Stimulated activated naive CD8-positive, alpha-beta T cell treated with anti-CD3 and anti-CD28 coated beads, Interleukin-15, amount 100 ng/mL, for 72 hours (primary cell): ENCODE measurements around the gene STAG2.
"Not testable (repeated sequence)": the region's sequence is repeated elsewhere in the genome, so short reads cannot be mapped to it uniquely, and the experiment has no call there.

Source experiments
- ATAC-seq: fragments of 150-1000 bp; cut with Tn5 transposase; 2 replicates; pipeline ENCODE4 v1.10.0; 2021; ENCODE audit warnings: mild to moderate bottlenecking, moderate library complexity
- DNase-seq, 2 donors: peaks; one replicate each; pipeline ENCODE4 v3.0.0; 2021 to 2022
- H3K27ac Mint-ChIP-seq, 2 donors: one replicate each; pipeline ENCODE4 v1.8.0; 2022; ENCODE audit warnings: mild to moderate bottlenecking in 2 of 2, mixed read lengths in 2 of 2, moderate library complexity in 2 of 2
- H3K27me3 Mint-ChIP-seq: one replicate; pipeline ENCODE4 v1.8.0; 2022; ENCODE audit warnings: mixed read lengths
- H3K4me1 Mint-ChIP-seq: one replicate; pipeline ENCODE4 v1.8.0; 2022; ENCODE audit warnings: mild to moderate bottlenecking, mixed read lengths
- H3K4me3 Mint-ChIP-seq, 2 donors: one replicate each; pipeline ENCODE4 v1.8.0; 2022; ENCODE audit warnings: mild to moderate bottlenecking in 2 of 2, mixed read lengths in 2 of 2, moderate library complexity in 1 of 2
- H3K9me3 Mint-ChIP-seq, 2 donors: one replicate each; pipeline ENCODE4 v1.8.0; 2022; ENCODE audit warnings: mixed read lengths in 2 of 2

STAG2 gene

GRCh38 chrX:123961268-123962005, at the start of gene STAG2:
Gene STAG2 (plus strand): TSS chrX:123961706. CDS start chrX:124022628, 60,922 bp downstream.
- ATAC-seq = peak; percentile 33
- DNase-seq = peak; percentile 62 to 67
- Mint-ChIP-seq H3K9me3 (no peaks in the 10 kb centered on the region), H3K4me3 (peak within 1 kb of the TSS; percentile 90 to 93), H3K27me3 (no peaks in the 10 kb centered on the region), H3K27ac (peak within 1 kb of the TSS; percentile 99 to 100), H3K4me1 (peaks cover 21% of the 10 kb centered on the region)

DNA sequence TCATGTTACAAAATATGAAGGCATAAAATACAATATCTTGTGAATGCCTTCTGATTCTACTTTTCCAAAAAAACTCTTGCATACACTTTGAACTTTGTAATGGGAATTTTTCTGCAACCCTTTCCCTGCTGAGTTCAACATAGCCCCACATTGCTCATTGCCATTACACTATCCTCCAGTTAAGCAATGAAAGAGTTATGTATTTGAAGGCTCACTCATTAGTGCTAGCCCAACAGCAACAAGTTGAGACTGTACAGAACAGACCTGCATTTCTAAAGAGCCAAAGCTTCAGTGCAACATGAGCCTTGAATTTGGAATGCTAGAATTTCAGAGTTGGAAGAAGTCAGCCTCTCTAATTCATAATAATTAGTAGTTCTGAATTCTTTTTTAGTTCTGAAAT, 44.4 kb upstream of the STAG2 start:
- no peaks in the 10 kb centered on the region for H3K4me1 Mint-ChIP-seq
- ATAC-seq (no peak), DNase-seq (no peak)
- H3K27me3 Mint-ChIP-seq = no peaks in the 10 kb centered on the region
- H3K4me3 Mint-ChIP-seq = no peak overlapping the region
- no peaks in the 10 kb centered on the region for H3K9me3 Mint-ChIP-seq
- H3K27ac Mint-ChIP-seq = no peak overlapping the region

- DNase-seq = no peak
- no peaks in the 10 kb centered on the region for H3K4me1 Mint-ChIP-seq
- no peaks in the 10 kb centered on the region for H3K27me3 Mint-ChIP-seq
- ATAC-seq = no peak
- H3K27ac Mint-ChIP-seq = no peak overlapping the region
- no peak overlapping the region for H3K4me3 Mint-ChIP-seq
- no peaks in the 10 kb centered on the region for H3K9me3 Mint-ChIP-seq
Measured at GRCh38 chrX:123918106-123918721, 43.3 kb upstream of the STAG2 start.

DNA sequence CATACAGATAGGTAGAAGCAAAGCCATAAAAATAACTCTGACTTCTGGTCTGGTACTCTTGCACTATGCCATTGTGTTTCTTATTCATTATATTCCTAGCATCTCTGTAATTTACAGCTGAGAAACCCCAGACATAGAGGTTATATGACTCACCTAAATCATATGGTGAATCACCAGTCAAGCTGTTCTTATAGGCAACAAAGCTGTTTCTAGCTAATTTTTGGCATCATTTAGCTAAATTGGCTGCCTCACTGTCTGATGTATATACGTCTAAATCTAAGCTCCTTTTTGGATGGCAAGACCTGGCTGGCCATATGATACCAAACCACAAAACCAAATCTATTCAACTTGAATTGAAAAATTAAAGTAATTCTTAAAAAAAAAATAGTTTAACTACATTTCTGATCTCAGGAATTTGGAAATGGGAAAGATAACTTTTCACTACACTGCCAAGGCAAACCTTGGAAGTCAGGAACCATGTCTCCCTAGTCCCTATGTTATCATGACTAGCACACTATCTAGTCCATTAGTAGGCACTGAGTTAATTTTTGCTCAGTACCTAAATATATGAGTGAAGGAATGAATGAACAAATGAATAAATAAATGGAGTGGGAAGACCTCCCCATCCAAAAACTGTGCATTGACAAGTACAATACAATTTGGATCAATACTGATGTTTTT, 41.3 kb upstream of the STAG2 start:
- Mint-ChIP-seq H3K9me3 (no peaks in the 10 kb centered on the region), H3K27me3 (no peaks in the 10 kb centered on the region)
- peak; percentile 75 for ATAC-seq

GRCh38 chrX:123923211-123923610, 38.3 kb upstream of the STAG2 start:
- DNase-seq (no peak), ATAC-seq (no peak)
- H3K4me1 Mint-ChIP-seq = no peaks in the 10 kb centered on the region
- no peaks in the 10 kb centered on the region for H3K9me3 Mint-ChIP-seq
- H3K27me3 Mint-ChIP-seq = no peaks in the 10 kb centered on the region
- H3K4me3 Mint-ChIP-seq = no peak overlapping the region
- H3K27ac Mint-ChIP-seq = no peak overlapping the region

More for the DNA sequence above, 41.3 kb upstream of the STAG2 start:
- H3K27ac Mint-ChIP-seq = no peak overlapping the region
- H3K4me3 Mint-ChIP-seq = no peak overlapping the region
- no peaks in the 10 kb centered on the region for H3K4me1 Mint-ChIP-seq
- DNase-seq = no peak

GRCh38 chrX:123924186-123924585, 37.3 kb upstream of the STAG2 start:
- no peak for ATAC-seq

GRCh38 chrX:123927845-123928244, 33.7 kb upstream of the STAG2 start:
- ATAC-seq = no peak
- Mint-ChIP-seq H3K4me3 (no peak overlapping the region), H3K4me1 (no peaks in the 10 kb centered on the region), H3K9me3 (no peaks in the 10 kb centered on the region), H3K27me3 (no peaks in the 10 kb centered on the region), H3K27ac (no peak overlapping the region)
- DNase-seq = no peak

More at GRCh38 chrX:123924186-123924585, 37.3 kb upstream of the STAG2 start:
- Mint-ChIP-seq H3K4me3 (no peak overlapping the region), H3K27me3 (no peaks in the 10 kb centered on the region), H3K9me3 (no peaks in the 10 kb centered on the region), H3K27ac (no peak overlapping the region), H3K4me1 (no peaks in the 10 kb centered on the region)
- no peak for DNase-seq

- ATAC-seq, H3K27ac Mint-ChIP-seq, H3K4me1 Mint-ChIP-seq: not testable (repeated sequence)
Measured at GRCh38 chrX:123932055-123932454, 29.5 kb upstream of the STAG2 start.

GRCh38 chrX:123943074-123943473, 18.4 kb upstream of the STAG2 start:
- no peaks in the 10 kb centered on the region for H3K4me1 Mint-ChIP-seq
- H3K27ac Mint-ChIP-seq = no peak overlapping the region
- DNase-seq (no peak), ATAC-seq (no peak)
- H3K27me3 Mint-ChIP-seq = no peaks in the 10 kb centered on the region
- H3K9me3 Mint-ChIP-seq = no peaks in the 10 kb centered on the region
- H3K4me3 Mint-ChIP-seq = no peak overlapping the region

More at GRCh38 chrX:123932055-123932454, 29.5 kb upstream of the STAG2 start:
- H3K4me3 Mint-ChIP-seq, H3K9me3 Mint-ChIP-seq, DNase-seq, H3K27me3 Mint-ChIP-seq: not testable (repeated sequence)

GRCh38 chrX:123943488-123943887, 18.0 kb upstream of the STAG2 start:
- H3K4me1 Mint-ChIP-seq = no peaks in the 10 kb centered on the region
- H3K27me3 Mint-ChIP-seq = no peaks in the 10 kb centered on the region
- ATAC-seq (no peak), DNase-seq (no peak)
- no peaks in the 10 kb centered on the region for H3K9me3 Mint-ChIP-seq
- no peak overlapping the region for H3K4me3 Mint-ChIP-seq
- H3K27ac Mint-ChIP-seq = no peak overlapping the region

DNA sequence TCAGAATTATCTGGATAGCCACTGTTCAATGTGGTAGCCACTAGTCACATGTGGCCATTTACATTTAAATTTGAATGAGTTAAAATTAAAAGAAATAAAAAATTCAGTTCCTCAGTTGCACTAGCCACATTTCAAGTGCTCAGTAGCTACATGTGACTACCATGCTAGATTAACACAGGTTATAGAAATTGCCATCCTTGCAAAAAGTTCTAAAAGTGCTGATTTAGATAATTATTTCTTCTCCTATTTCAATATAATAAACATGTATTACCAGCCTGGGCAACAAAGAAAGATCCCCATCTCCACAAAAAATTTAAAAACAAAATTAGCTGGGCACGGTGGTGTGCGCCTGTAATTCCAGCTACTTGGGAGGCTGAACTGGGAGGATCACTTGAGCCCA, 11.7 kb upstream of the STAG2 start:
- H3K4me1 Mint-ChIP-seq = no peaks in the 10 kb centered on the region
- H3K27me3 Mint-ChIP-seq = no peaks in the 10 kb centered on the region
- ATAC-seq (no peak), DNase-seq (no peak)
- H3K27ac Mint-ChIP-seq = no peak overlapping the region
- no peak overlapping the region for H3K4me3 Mint-ChIP-seq
- no peaks in the 10 kb centered on the region for H3K9me3 Mint-ChIP-seq

- peak in 1 of 2 donors; percentile 31 for DNase-seq
Measured at GRCh38 chrX:123959281-123960063, 2.0 kb upstream of the STAG2 start.

DNA sequence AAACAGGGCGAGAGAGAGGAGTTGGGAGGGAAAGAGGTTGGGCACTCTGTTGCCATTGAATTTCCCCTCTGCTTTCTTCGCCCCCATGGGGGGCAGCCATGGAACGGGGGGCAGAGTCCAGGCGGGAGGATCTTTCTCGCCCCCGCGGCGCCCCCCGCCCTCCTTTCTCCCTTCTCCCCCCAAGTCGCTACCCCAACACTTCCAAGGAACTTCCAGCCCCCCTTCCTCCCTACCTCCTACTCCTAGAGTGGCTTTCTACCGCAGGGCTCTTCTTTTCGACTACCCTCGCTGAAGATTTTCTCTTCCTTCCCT, 594 bp upstream of the STAG2 start:
- H3K27ac Mint-ChIP-seq = peak overlapping the region; percentile 99 to 100
- H3K27me3 Mint-ChIP-seq = no peaks in the 10 kb centered on the region
- peak overlapping the region; percentile 90 to 93 for H3K4me3 Mint-ChIP-seq
- no peaks in the 10 kb centered on the region for H3K9me3 Mint-ChIP-seq
- H3K4me1 Mint-ChIP-seq = peaks cover 17% of the 10 kb centered on the region
- ATAC-seq (no peak), DNase-seq (no peak)

More at GRCh38 chrX:123959281-123960063, 2.0 kb upstream of the STAG2 start:
- Mint-ChIP-seq H3K4me1 (peaks cover 11% of the 10 kb centered on the region), H3K27ac (peak overlapping the region; percentile 99), H3K27me3 (no peaks in the 10 kb centered on the region), H3K4me3 (peak overlapping the region; percentile 90 to 93), H3K9me3 (no peaks in the 10 kb centered on the region)
- no peak for ATAC-seq

- DNase-seq (no peak), ATAC-seq (peak; percentile 10)
- no peaks in the 10 kb centered on the region for H3K9me3 Mint-ChIP-seq
- peak overlapping the region; percentile 90 to 93 for H3K4me3 Mint-ChIP-seq
- H3K27me3 Mint-ChIP-seq = no peaks in the 10 kb centered on the region
- peak overlapping the region; percentile 99 to 100 for H3K27ac Mint-ChIP-seq
- H3K4me1 Mint-ChIP-seq = peaks cover 27% of the 10 kb centered on the region
Measured at GRCh38 chrX:123962006-123962467, 531 bp downstream of the STAG2 start.

GRCh38 chrX:123962794-123963373, 1.4 kb downstream of the STAG2 start:
- Mint-ChIP-seq H3K27ac (peak overlapping the region; percentile 99 to 100), H3K4me1 (peaks cover 28% of the 10 kb centered on the region), H3K27me3 (no peaks in the 10 kb centered on the region), H3K9me3 (no peaks in the 10 kb centered on the region), H3K4me3 (peak overlapping the region; percentile 90 to 93)
- DNase-seq (peak; percentile 77 to 91), ATAC-seq (peak; percentile 83)
